T-helper 9 cell (primary cell): Measurements from ENCODE around the gene JMJD7.

ENCODE experiments used
- DNase-seq: peaks from one replicate; pipeline ENCODE4 v3.0.0-alpha.2; 2020
- total RNA-seq, 2 donors: gene quantifications; one replicate each; lab custom pipeline; 2026; lab: John Stamatoyannopoulos, UW

Gene JMJD7
- 1.9 to 4.0 reads per million in 2 donors for total RNA-seq

DNA sequence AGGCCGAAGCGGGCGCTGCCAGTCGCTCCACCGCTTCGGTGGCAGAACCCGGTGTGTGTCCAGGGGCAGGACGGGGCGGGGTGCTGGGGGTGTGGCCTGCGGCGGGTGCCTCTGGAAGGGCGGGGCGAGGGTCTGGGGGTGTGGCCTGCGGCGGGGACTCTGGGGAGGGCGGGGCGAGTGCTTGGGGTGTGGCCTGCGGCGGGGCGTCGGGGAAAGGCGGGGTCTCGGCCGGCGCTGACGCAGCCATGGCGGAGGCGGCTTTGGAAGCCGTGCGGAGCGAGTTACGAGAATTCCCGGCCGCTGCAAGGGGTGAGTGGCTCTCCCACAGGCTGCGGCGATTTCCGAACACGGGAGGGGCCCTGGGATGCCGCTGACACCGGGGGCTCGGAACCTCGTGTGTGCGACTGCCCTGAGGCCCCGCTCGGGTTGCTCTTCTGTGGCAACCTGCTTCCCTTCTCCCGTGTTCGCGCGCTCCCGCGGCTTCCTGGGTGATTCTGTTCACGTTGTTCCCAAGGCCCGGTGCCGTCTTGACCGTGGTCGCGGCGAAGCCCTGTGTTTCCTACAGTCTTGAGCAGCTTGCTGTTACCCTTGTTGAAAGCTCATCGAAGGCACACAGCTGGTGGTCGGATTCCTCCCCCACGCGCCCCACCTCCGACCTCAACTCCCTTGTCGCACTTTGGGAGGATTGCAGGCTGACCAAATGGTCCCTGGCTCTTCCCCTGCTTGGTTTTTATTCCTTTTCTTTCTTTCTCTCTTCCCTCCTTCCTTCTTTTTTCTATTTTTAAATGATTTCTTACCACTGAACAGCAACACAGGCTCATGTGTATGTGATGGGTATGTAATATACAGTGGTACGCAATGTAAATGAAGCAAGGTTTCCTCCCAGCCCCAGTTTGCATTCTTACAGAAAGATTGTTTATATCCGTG lies at the start of gene JMJD7:
TSS of gene JMJD7 (plus strand) at position 213 of the 927 bp plus-strand sequence. CDS start at position 246, 33 bp downstream.
- DNase-seq: peak; percentile 99

DNA sequence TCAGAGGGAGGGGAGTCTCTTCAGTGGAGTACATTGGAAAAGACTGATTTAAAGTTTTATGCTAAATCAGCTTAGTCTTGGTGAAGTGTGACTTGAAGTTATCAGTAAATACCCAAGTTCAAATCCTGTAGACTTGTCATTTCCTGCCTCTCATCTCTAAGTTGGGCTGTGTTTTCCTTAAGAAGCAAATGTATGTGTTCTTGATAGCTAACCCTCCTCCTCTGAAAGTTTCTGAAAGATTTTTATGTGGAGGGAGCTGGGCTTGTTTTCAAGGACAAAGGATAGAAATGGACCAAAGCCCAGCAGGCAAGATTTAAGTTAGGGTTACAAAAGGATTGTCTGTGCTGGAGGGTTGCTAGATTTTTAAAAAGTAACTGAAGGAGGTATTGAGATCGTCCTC lies 49.4 kb upstream of the JMJD7 start:
- no peak for DNase-seq

DNA sequence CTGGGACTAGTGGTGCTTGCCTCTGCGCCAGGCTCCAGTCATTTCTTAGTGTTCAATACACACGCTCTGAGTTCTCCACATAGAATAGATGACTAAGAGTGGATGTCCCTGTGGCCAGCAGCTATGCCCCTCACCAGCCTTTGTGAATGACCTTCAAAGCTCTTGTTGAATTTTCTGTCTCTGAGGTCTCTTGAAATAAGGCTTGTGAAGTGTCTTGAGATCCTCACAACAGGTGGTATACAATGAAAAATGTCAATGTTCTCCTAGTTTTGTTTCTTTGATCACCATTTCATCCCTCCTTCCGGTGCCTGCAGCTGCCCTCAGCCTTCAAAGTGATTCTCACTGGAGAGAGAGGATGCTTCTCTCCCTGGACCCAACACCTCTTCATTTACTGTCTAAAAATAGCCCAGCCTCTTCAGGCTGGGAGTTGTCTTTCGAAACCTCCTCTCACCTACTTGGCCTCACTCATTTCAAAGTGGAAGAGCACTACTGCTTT lies 48.2 kb upstream of the JMJD7 start:
- no peak for DNase-seq

DNA sequence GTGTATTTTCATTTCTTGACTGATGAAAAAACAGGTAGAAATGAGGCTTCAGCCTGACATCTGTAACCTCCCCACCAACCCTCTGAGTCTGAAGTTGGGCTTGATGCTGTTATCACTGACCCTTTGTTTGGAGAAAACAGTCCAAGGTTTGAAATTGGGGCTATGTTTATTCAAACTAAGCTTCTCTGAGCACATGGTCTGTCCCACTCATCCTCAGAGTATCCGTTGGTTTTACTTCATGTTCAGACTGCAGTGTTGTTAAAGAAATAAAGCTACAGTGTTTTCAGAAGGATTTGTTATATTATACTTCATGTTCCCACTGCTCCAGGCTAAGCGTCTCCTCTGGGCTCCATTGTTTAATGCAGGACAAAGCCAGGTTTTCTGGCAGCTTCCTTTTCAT lies 47.6 kb upstream of the JMJD7 start:
- DNase-seq: no peak

DNA sequence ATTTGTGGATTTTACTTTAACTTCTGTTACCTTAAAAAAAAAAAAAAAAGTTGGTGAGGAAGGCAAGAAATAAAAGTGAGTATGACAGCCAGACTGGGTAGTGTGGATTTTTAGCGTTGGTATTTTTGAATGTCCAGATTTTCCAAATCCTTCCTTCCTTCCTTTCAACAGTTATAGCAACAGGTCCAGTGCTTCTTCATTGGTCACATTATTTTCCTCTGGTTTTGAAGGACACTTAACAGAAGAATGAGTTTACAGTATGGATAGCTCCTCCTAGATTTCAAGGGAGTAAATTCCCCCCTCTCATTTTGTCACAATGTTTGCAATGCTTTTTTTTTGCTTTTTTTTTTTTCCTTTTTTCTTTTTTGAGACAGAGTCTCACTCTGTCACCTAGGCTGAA lies 47.2 kb upstream of the JMJD7 start:
- no peak for DNase-seq

DNA sequence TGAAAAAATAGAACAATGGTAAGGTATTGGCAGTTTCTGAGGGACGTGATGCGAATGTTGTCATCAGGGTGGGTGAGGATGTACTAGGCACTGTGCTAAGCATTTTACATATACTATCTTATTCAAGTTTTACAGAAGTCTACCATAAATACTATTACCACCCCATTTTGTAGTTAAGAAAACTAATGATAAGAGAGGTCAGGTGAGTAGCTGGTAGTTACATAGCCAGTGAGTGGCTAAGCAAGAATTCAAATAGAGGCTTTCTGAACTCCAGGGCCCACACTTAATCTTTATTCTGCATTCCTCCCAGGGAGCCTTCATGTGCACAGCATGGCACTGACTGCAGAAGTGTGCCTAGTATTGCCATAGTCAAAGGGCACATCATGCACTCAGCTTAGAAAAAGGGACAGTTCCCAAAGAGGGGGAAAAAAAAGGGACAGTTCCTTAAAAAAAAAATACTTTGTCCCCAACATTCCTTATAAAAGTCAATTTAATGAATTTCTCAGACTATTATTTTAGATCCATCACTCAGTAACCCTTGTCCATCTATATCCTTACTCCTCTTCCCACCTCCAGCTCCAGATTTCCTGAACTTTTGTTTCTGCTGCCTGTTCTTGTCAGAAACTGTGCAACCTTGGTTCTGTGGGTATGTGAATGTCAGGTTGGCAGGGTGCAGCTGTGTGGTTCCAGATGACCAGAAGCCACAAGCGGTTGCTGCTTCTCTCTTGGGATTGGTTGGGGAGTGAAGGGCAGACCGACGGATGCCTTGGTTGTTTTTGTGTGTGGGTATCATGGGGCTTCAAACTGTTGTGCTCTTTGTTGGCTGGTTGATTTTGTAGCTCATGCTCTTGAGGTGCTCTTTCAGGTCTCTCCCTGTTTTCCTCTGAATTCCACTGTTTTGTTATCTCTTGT lies 45.3 kb upstream of the JMJD7 start:
- DNase-seq: no peak

DNA sequence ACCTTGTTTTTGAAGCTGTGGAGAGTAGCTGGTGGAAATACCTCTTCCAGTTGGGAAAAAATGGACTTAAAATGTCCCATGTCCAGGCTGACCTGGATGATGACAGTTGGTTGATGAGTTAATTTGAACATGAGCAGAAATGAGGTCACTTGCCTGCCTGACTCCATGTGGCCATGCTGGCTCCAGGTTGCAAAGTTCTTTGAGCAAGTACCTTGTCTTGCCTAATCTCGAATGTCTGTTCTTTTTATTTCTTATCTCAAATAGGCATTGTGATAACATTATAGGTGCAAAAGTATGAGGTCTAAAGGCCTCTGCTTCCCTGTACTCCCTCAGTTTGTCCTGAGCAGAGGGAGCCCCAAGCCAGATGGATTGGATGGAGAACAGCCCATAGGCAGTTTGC lies 44.6 kb upstream of the JMJD7 start:
- no peak for DNase-seq

DNA sequence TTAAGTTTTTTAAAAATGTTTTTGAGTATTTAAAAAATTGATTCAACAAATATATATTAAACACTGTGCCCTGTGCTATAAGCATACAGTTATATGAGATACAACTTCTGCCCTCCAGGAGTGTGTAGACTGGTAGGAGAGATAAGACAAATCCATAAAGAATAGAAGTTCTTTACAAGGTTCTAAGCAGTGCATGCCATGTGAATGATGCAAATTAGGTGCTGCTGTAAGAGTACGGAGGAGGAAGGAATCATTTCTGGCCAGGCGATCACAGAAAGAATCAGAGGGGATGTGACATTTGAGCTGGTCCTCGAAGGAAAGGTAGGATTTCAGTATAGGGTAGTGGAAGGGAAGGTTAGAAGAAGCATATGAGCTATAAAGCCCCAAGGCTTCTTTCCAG lies 39.6 kb upstream of the JMJD7 start:
- DNase-seq: no peak

DNA sequence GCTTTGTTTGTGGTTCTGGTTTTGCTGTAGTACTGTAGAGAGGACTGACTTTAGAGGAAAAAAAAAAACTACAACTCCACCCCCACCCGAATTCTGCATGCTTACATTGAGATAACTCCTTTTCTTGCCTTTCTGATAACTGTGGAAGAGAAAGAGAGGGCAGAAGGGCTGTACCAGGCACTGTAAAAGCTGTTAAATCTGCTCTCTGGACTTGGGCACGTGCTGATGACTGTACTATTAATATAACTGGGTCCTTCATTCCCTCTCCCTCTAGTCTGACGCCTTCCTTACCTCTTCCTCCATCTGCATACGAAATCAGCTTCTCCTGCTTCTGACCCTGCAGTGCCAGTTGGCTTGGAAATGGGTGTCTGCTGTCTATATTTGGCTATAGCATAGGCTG lies 38.7 kb upstream of the JMJD7 start:
- DNase-seq: no peak

DNA sequence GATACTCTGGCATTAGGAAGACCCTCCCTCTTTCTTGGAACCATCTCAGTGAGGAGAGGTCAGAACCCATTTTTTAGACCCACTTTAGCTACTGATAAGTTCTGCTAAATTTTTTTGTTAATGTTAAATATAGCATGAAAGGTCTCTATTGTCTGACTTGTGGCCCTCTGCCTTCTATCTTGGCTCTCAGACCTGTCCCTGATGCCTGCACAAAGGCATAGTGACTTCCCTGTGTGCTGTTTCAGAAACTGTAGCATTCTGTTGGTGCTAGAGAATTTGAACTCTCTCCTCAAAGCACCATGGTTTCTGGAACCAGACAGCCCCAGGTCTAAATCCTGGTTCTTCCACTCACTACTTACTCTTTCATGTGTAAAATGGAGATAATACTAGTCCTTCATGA lies 38.2 kb upstream of the JMJD7 start:
- DNase-seq: no peak

DNA sequence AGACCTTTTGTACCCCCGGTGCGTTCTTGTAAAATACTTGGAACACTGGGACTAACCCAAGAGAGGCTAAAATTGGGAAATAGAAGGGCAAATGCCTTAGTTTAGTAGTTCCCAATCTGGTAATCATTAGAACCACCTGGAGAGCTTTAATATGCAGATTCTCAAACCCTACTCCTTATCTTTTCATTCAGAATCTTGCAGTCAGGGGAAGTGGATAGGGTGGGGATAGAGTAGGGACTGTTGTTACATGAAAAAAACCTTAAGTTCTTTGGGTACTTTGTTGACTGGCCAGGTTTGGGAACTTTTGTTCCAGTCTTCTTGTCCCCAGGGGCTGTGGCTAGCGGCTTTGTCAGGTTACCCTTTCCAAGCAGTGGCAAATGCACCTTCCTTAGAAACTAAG lies 37.7 kb upstream of the JMJD7 start:
- DNase-seq: no peak

DNA sequence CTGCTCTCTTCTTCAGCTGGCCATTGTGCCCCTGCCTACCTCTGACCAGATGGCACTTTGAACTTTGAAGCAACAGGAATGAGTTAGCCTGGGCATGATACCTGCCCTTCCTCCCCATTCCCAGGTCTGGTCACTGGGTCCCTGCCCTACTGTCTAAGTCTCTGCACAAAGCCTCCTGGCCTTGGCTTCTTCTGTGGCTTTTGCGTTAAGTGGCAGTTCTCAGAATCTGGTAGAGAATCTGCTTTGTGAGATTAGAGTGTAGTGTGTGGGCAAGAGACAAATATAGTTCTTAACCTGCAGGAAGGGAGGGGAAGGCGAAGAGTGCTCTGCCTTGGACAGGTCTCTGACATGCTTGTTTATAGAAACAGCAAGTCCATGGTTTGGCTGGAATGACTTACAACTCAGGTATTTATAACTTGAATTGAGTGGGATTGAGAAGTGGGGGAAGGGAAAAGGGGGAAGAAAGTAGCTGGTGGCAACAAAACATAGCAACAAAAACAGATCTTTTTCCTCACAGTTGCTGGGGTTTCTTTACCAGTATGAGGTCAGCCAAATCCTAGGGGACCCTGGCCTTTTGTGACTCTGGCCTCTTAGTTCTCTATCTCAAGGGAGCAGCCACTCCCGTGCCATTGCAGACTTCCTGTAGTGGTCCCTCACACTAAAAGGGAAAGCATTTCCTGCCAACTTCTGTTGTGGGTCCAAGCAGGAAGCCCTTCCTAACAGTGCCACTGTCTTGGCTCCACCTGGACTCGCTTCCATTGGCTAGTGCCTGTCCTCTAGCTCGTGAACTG lies 36.9 kb upstream of the JMJD7 start:
- DNase-seq: no peak

DNA sequence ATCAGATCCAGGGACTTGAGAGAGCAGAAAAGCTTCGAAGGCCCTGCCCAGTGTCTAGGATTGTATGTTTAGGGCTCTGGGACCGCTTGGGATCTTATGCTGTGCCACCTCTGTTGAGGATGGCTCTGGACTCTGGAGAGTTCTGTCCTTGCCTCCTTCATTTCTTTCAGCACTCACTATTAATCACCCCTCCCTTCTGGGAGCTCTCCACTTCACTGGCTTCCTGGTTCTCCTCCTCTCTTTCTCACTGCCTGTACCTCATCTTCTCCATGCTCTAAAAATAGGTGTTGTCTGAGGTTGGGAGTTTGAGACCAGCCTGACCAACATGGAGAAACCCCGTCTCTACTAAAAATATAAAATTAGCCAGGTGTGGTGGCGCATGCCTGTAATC lies 36.4 kb upstream of the JMJD7 start:
- DNase-seq: no peak

DNA sequence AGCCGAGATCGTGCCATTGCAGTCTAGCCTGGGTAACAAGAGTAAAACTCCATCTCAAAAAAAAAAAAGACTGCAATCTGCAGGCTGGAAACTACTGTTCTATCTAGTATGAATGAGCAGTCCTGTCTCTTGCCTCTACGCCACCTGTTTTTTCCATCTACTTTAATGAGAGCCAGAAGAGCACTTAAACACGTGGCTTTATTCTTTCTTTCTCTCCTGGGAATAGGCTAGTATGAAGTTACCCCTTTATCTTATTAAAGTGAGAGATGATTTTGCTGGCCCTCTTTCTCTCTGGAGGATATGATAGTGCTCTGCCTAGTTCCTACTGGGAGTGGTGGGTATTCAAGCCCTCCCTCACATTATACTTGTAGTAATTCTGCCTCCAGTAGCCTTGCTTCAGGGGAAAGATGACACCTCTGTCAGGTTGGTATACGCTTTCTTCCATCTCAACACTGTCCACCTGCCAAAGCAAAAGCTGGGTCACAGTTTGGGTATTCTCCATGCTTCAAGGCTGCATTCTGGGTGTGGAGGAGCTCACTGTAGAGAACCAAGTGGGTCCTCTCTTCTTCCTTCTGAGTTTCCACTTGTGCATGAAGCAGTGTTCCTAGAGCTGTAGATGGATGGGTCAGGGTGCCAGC lies 35.8 kb upstream of the JMJD7 start:
- no peak for DNase-seq

DNA sequence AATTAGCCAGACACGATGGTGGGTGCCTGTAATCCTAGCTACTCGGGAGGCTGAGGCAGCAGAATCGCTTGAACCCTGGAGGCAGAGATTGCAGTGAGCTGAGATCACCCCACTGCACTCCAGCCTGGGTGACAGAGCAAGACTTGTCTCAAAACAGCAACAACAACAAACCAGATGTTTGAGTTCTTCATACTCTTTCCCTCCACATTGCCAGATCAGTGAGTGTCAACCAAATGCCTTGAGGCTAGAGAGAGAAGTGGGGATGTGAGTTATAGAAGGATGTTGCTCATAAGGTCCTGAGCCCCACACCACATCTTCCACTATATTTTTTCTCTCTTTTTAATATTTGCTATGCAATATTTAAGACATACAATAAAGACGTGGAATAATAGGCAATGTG lies 33.8 kb upstream of the JMJD7 start:
- DNase-seq: no peak

DNA sequence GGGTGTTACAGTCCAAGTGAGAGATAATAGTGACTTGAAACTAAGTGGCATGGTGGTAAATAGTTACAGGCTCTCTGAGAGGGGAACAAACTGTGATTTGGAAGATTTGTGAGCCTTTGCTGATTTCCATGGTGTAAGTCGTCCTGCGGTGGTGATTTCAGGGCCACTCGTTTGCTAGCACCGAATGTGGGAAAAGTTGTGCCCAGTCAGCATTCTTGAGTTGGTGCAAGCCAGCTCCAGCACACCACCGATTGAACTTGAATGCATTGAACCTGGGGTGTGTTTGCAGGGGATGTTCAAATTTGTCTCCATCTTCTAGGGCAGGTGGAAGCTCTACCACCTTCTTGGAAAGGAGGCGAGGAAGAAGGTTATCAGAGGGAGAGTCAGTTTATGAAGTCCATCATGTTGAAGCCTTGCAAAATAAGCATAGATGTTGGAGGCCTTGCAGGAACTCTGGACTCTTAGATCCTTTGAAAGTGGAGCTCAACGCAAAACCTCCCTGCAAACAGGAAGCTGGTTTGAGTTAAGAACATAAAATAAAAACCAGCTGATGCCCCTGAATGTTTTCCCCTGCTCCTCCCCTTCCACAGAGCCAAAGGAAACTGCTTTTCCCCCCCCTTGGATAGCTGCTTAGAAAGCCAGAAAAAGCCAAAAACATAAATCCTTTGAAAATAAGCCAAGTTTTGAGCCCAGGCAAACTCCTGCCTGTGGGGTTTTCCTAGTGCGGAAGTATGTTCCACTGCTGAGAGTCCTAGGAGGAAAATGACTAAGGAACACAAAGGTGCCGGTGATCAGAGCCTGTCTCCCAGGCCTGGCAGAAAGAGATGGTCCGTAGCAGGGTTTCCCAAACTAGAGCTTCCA lies 31.7 kb upstream of the JMJD7 start:
- no peak for DNase-seq

DNA sequence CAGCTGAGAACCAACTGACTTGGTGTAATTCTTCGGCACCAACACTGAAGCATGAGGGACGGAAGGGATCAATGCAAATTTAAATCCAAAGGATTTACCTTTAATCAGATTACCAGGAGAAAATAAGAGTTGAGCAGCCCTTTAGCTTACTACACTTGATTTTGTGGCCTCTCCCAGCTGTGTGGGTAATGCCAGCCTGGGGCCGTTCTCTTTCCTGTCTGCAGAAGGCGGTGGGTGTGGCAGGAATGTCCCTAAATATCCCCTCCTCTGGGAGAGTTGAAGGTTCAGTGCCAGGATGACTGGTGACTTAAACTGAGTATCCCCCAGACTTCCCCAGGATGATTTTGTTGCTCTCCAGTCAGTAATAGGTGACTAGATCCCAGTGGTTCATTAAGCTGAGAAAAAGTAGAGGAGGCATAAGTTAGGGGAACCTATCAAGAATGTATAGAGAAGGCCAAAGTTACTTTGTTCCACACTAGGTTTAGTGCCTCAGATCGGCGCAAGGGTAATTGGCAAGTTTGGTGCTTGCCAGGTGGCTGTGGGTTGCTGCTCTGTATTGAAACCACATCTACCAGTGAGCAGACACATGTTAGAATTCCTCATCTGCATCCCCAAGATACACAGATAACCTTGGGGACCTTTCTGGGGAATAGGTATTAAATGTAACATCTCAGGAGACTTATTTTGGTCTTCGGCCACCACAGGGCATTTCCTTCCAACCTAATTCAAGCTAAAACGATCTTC lies 30.5 kb upstream of the JMJD7 start:
- DNase-seq: no peak

DNA sequence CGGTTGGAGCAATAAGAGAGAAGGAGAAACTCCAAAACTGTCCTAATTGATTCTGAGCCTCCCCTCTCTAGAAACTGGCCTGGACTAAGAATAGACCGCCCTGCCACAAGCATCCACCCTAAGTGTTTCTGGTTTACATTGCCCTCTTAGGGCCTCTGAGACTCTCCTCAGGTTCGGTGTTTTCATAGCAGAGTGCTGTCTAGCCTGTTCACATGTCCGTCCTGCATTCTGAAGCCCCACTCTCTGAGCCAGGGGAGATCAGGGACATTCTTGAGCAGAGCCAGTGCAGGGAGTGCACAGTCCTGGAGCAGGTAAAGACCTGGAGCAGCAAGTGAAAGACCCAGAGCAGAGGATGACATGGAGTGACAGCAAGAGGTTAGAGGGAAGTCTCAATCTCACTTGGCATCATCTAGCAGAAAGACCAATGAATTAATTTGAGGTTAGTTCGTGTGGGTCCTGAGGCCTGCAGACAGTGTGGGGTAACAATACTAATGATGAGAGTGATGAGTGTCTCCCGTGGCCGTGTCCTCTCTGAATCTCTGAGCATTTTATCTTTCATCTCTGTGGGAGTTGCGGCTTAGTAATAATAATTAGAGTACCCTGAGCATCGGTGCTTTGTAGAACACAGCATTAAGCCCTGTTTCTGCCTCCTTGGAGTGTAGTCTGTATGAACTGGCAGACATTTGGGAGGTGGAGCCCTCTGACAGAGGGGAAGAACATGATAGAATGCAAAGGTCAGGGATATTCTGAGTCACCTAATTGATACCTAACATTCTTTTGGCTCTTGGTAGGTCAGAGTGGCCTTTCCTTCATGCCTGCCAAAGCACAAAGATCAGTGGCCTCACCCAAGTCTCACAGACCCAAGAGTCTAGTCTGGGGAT lies 29.0 kb upstream of the JMJD7 start:
- DNase-seq: no peak

DNA sequence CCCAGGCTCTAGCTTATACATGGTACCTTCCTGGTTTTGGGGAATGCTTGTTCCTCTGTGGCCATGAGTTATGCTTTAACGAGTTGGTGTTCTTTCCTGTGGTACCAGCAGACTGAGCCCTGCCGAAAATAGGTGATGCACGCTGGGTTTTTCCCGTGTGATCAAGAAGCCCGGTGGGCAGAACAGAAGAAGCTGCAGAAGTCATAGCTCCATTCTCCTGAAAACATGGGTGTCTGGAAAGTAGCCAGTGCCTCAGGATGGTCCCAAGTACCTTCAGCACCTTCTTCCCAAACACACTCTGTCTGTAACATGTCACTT lies 28.4 kb upstream of the JMJD7 start:
- no peak for DNase-seq

DNA sequence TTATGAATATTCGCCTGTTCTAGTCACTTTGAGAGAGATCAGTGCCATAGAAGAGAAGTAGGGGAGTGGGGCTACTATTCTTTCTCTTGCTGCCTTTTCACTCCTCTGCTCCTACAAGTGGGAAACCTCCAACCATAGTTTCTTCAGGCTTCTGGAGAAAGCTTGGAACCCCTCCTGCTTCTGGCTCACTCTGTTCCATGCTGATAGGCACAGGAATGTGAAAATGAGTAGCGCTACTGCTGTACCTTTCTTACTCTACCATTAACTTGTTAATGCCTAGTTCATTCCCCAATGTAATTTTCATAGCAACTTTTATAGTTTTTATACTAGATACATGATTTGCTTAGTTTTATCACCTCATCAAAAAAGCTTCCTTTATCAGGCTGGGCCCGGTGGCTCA lies 26.7 kb upstream of the JMJD7 start:
- DNase-seq: no peak
